ENCODE data around the gene BMP8B.

DNA sequence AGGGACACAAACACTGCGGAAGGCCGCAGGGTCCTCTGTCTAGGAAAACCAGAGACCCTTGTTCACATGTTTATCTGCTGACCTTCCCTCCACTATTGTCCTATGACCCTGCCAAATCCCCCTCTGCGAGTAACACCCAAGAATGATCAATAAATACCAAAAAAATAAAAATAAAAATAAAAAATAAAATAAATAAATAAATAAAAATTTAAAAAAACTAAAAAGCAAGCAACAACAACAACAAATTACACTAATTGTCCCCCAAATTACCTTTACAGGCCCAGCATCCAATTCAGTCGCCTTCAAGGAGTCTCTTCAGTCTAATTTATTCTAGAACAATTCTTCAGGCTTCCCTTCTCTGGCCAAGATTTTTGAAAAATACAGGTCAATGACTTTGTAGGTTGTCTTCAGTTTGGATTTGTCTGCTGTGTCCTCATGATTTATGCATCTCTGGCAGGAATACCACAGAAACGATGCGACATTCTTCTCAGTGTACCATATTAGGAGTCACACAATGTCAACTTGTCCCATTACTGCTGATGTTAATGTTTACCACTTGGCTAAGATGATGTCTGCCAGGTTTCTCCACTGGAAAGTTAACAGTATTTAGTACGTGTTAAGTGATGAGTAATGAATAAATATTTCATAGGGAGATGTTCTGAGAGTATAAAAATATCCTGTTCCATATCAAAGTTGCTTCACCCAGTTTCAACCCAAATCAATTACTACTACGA lies 20.3 kb upstream of the BMP8B start:
- TF ChIP-seq, protein P1, sequence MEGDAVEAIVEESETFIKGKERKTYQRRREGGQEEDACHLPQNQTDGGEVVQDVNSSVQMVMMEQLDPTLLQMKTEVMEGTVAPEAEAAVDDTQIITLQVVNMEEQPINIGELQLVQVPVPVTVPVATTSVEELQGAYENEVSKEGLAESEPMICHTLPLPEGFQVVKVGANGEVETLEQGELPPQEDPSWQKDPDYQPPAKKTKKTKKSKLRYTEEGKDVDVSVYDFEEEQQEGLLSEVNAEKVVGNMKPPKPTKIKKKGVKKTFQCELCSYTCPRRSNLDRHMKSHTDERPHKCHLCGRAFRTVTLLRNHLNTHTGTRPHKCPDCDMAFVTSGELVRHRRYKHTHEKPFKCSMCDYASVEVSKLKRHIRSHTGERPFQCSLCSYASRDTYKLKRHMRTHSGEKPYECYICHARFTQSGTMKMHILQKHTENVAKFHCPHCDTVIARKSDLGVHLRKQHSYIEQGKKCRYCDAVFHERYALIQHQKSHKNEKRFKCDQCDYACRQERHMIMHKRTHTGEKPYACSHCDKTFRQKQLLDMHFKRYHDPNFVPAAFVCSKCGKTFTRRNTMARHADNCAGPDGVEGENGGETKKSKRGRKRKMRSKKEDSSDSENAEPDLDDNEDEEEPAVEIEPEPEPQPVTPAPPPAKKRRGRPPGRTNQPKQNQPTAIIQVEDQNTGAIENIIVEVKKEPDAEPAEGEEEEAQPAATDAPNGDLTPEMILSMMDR (IDR thresholded peaks at IDR 0.05): no peak
- TF ChIP-seq POLR2A (IDR thresholded peaks at IDR 0.05): no peak
